ENCODE data around the gene COQ9. TPM values are rescaled to one million over a fixed set of nuclear protein-coding genes. Genes with fewer than 3 reads are reported as not detected.
A peak's percentile ranks its signal among the peaks of the same experiment; 100 is the strongest.

Gene COQ9
- total RNA-seq, 1 experiment from 2014 or later = 46.9 TPM

DNA sequence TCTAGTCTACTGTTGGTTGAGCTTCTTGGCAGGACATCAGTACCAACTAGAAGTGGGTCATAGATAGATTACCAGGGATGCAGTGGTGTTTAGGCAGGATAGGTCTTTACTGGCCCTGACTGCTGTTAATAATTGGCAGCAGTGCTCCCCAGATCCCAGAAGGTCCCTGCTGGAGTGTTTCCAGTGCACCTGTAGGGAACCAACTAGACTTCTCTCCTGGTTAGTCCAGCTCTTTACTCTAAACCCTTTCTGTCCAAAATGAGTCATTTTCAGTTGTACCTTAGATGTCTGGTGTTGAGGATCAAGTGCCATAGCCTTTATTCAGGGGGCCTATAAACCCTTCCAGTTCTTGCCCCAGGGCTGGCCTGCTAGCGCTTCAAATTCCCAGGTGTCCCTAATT, 23.9 kb downstream of the COQ9 start:
- no peak overlapping the region for H3K4me3 ChIP-seq (ENCODE audit: low read length)
- H3K9me2 ChIP-seq (replicated peaks; ENCODE audit: insufficient read depth, low read length) = no peaks in the 10 kb centered on the region
- no peaks in the 10 kb centered on the region for H4K20me1 ChIP-seq (ENCODE audit: insufficient read depth, low read depth, low read length)
- DNase-seq = no peak
- 0 out of 2 replicates have a peak, but pooled peaks cover under 1% of the 10 kb centered on the region for H3K79me2 ChIP-seq (ENCODE audit: low read length)
- no peaks in the 10 kb centered on the region for H3K9me3 ChIP-seq (ENCODE audit: low read length)
- H3K9ac ChIP-seq (ENCODE audit: low read length) = no peak overlapping the region
- no peaks in the 10 kb centered on the region for H3K27me3 ChIP-seq (ENCODE audit: low read length)
- no peak overlapping the region for H3K4me2 ChIP-seq (ENCODE audit: low read depth, low read length, poor library complexity, severe bottlenecking)
- H3K4me1 ChIP-seq (ENCODE audit: low read length) = peaks cover 16% of the 10 kb centered on the region
- H2AFZ ChIP-seq (ENCODE audit: low read length) = no peak overlapping the region
- H3K36me3 ChIP-seq (ENCODE audit: insufficient read depth, low read length) = peaks cover 22% of the 10 kb centered on the region
- H3K27ac ChIP-seq (ENCODE audit: low read length) = no peak overlapping the region

DNA sequence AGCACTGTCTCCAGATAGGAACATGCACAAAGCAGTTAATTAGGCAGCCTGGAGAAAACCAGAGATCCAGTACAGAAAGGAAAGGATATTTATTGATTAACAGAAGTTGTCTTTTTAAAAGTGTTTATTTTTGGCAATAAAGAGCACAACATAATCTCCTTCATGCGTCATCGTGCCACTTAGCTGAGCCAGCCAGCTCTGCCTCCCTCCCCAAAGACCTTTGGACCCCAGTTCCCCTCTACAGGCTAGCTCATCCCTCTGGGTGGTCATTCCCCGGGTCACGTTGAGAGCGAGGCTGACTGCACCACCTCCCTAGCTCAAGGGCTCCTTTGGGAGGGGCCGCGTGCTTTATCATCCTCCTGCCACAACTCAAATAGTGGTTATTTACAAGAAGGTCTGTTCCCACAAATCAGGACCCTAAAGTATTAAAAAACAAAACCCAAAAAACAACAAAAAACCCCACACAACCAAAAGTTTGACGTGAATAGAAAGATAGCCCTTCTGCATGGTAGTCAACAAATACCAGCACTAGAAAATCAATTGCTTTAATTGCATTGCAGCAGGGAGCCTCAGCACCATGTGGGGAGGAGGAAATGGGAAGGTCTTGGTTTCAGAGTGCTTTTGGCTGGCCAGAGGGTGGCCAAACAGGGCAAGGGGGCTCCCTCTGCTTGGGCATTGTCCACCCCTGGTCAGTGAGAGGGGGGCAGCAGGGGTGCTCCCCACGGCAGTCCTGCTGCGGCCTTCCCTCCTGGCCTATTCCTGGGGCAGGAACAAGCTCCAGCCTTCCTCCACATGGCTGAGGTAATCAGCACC, 24.8 kb downstream of the COQ9 start:
- Histone ChIP-seq H3K27ac (ENCODE audit: low read length) (no peak overlapping the region), H4K20me1 (ENCODE audit: insufficient read depth, low read depth, low read length) (no peaks in the 10 kb centered on the region), H3K36me3 (ENCODE audit: insufficient read depth, low read length) (peaks cover 19% of the 10 kb centered on the region), H3K9me3 (ENCODE audit: low read length) (no peaks in the 10 kb centered on the region), H2AFZ (ENCODE audit: low read length) (no peak overlapping the region), H3K4me2 (ENCODE audit: low read depth, low read length, poor library complexity, severe bottlenecking) (no peak overlapping the region), H3K4me1 (ENCODE audit: low read length) (peaks cover 16% of the 10 kb centered on the region), H3K9me2 (replicated peaks; ENCODE audit: insufficient read depth, low read length) (no peaks in the 10 kb centered on the region), H3K4me3 (ENCODE audit: low read length) (no peak overlapping the region), H3K79me2 (ENCODE audit: low read length) (no peaks in the 10 kb centered on the region), H3K27me3 (ENCODE audit: low read length) (no peaks in the 10 kb centered on the region), H3K9ac (ENCODE audit: low read length) (no peak overlapping the region)
- no peak for DNase-seq

DNA sequence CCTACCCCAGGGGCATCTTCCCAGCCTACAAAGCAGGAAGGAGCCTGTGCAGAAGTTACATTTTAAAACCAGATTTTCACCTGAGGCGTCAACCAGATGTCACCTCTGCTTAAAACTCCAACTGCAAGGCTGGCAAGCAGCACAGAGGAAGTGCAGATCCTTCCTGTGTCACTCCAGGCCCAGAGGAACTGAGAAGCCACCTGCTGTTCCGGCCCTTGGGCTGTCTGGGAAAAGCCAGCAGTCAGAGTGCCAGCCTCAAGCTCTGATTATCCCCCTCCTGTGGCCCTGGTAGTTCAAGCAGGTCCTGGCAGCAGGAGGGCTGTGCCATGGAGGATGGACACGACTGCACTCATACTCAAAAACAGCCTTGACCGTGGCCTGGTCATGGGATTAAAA, 25.4 kb downstream of the COQ9 start:
- no peak for DNase-seq
- Histone ChIP-seq H3K79me2 (ENCODE audit: low read length) (no peaks in the 10 kb centered on the region), H3K4me3 (ENCODE audit: low read length) (no peak overlapping the region), H3K27me3 (ENCODE audit: low read length) (no peaks in the 10 kb centered on the region), H3K4me1 (ENCODE audit: low read length) (peaks cover 16% of the 10 kb centered on the region), H3K27ac (ENCODE audit: low read length) (no peak overlapping the region), H4K20me1 (ENCODE audit: insufficient read depth, low read depth, low read length) (no peaks in the 10 kb centered on the region), H2AFZ (ENCODE audit: low read length) (no peak overlapping the region), H3K36me3 (ENCODE audit: insufficient read depth, low read length) (peaks cover 15% of the 10 kb centered on the region), H3K9me3 (ENCODE audit: low read length) (no peaks in the 10 kb centered on the region), H3K9ac (ENCODE audit: low read length) (no peak overlapping the region), H3K4me2 (ENCODE audit: low read depth, low read length, poor library complexity, severe bottlenecking) (no peak overlapping the region), H3K9me2 (replicated peaks; ENCODE audit: insufficient read depth, low read length) (no peaks in the 10 kb centered on the region)

DNA sequence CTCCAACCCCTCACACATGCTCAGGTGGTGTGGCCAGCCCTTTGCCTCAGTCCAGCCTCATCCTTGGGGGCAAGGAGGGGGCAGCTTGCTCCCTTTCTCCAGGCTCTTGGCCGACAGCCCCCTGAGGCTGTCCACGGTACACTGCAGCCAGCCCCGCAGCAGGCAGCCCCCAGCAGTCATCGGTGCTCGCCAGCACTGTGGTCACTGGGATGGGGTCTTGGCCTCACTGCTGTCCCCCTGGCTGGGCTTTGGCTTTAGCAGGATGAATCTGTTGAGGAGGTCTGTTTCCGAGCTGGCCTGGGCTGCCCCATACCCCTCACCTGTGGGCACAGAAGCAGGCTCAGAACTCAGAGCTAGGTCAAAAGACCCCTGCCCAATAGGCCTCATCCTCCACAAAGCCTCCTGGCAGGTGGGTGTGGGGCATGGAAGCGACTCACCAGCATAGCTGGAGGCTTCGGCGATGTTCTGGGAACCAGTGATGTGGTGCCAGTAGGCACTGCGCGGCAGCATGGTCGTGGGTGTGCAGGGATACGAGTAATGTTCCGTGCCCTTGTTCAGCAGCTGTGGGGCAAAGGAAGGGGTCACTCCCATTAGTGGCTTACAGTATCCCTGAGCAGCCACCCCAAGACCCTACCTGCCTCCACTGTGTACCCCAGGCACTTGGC, 26.0 kb downstream of the COQ9 start:
- Histone ChIP-seq H3K79me2 (ENCODE audit: low read length) (no peaks in the 10 kb centered on the region), H3K4me1 (ENCODE audit: low read length) (peaks cover 16% of the 10 kb centered on the region), H3K27me3 (ENCODE audit: low read length) (no peaks in the 10 kb centered on the region), H3K9me2 (replicated peaks; ENCODE audit: insufficient read depth, low read length) (no peaks in the 10 kb centered on the region), H3K9me3 (ENCODE audit: low read length) (no peaks in the 10 kb centered on the region), H2AFZ (ENCODE audit: low read length) (no peak overlapping the region), H3K4me2 (ENCODE audit: low read depth, low read length, poor library complexity, severe bottlenecking) (no peak overlapping the region), H3K4me3 (ENCODE audit: low read length) (no peak overlapping the region), H4K20me1 (ENCODE audit: insufficient read depth, low read depth, low read length) (no peaks in the 10 kb centered on the region), H3K36me3 (ENCODE audit: insufficient read depth, low read length) (peaks cover 15% of the 10 kb centered on the region), H3K27ac (ENCODE audit: low read length) (no peak overlapping the region), H3K9ac (ENCODE audit: low read length) (no peak overlapping the region)
- DNase-seq = no peak

DNA sequence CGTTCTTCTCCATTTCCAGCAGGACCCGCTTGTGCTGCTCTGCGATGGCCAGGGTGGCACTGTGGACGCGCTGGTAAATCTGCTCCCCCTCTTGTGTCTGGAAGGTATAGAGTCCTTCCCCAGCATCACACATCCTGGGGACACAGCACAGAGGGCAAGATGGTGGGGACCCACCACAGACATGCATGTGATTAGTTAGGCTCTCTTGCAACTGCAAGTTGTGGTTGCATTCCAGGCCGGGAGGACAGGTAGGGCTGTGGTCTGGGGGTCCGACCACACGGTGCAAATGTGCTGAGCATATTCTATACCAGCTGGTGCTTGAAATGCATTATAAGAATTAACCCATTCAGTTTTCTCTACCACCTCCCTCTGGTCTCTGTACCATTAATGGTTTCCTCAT, 26.6 kb downstream of the COQ9 start:
- Histone ChIP-seq H3K4me2 (ENCODE audit: low read depth, low read length, poor library complexity, severe bottlenecking) (no peak overlapping the region), H4K20me1 (ENCODE audit: insufficient read depth, low read depth, low read length) (no peaks in the 10 kb centered on the region), H3K9me3 (ENCODE audit: low read length) (no peaks in the 10 kb centered on the region), H3K4me3 (ENCODE audit: low read length) (no peak overlapping the region), H3K36me3 (ENCODE audit: insufficient read depth, low read length) (peaks cover 11% of the 10 kb centered on the region), H2AFZ (ENCODE audit: low read length) (no peak overlapping the region), H3K9ac (ENCODE audit: low read length) (no peak overlapping the region), H3K4me1 (ENCODE audit: low read length) (peaks cover 16% of the 10 kb centered on the region), H3K79me2 (ENCODE audit: low read length) (no peaks in the 10 kb centered on the region), H3K9me2 (replicated peaks; ENCODE audit: insufficient read depth, low read length) (no peaks in the 10 kb centered on the region), H3K27me3 (ENCODE audit: low read length) (no peaks in the 10 kb centered on the region), H3K27ac (ENCODE audit: low read length) (no peak overlapping the region)
- DNase-seq = no peak

DNA sequence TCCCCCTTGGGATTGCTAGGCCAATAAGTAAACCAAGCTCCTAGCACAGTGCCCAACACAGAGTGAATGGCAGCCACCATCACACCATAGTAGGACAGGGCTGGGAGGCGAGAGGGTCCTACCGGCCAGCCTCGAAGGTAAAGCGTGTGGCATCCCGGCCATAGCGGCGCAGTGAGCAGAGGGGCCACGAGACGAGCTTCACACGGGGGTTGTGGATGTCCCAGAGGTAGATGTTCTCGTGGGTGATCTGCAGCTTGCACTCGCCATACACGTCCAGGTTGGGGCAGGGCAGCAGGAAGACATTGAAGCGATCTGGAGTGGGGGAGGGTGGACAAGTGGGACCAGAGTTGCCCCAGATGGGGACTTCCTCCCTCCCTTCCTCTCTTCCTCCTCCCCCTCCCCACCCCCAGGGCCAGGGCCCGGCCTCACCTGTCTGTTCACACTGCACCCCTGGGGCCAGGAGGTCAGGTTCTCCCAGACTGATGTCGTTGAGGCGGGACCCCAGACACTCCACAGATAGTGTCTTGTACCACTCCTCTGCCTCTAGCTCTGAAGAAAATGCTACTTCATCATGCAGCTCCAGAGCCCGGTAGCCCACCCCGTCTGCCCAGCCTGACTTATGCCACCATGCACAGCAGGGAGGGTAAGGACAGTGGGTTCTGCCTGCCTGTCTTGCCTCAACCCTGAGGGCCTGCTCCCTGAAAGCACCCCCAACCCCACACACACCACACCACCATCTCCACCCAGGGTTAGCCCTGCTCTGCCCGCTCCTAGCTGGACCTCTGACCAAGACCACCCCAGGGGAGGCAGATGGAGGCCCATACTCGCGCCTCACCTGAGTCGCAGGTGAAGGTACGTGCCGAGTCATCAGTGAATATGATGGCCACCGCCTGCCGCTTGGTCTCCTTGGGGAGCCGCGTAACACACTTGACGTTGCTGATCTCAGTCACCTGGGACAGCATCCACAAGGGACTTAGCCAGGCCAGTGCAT, 27.7 kb downstream of the COQ9 start:
- H3K36me3 ChIP-seq (ENCODE audit: insufficient read depth, low read length) = peaks cover 8% of the 10 kb centered on the region
- no peaks in the 10 kb centered on the region for H3K9me2 ChIP-seq (replicated peaks; ENCODE audit: insufficient read depth, low read length)
- H4K20me1 ChIP-seq (ENCODE audit: insufficient read depth, low read depth, low read length) = no peaks in the 10 kb centered on the region
- peaks cover 16% of the 10 kb centered on the region for H3K4me1 ChIP-seq (ENCODE audit: low read length)
- H3K4me2 ChIP-seq (ENCODE audit: low read depth, low read length, poor library complexity, severe bottlenecking) = peak overlapping the region; percentile 64
- no peaks in the 10 kb centered on the region for H3K9me3 ChIP-seq (ENCODE audit: low read length)
- H3K4me3 ChIP-seq (ENCODE audit: low read length) = peak overlapping the region; percentile 56; the same call in 1 of the 2 replicates
- no peak overlapping the region for H3K27ac ChIP-seq (ENCODE audit: low read length)
- no peaks in the 10 kb centered on the region for H3K79me2 ChIP-seq (ENCODE audit: low read length)
- H2AFZ ChIP-seq (ENCODE audit: low read length) = no peak overlapping the region
- DNase-seq = peak; percentile 66
- peak overlapping the region; percentile 61; the same call in 1 of the 2 replicates for H3K9ac ChIP-seq (ENCODE audit: low read length)
- no peaks in the 10 kb centered on the region for H3K27me3 ChIP-seq (ENCODE audit: low read length)

DNA sequence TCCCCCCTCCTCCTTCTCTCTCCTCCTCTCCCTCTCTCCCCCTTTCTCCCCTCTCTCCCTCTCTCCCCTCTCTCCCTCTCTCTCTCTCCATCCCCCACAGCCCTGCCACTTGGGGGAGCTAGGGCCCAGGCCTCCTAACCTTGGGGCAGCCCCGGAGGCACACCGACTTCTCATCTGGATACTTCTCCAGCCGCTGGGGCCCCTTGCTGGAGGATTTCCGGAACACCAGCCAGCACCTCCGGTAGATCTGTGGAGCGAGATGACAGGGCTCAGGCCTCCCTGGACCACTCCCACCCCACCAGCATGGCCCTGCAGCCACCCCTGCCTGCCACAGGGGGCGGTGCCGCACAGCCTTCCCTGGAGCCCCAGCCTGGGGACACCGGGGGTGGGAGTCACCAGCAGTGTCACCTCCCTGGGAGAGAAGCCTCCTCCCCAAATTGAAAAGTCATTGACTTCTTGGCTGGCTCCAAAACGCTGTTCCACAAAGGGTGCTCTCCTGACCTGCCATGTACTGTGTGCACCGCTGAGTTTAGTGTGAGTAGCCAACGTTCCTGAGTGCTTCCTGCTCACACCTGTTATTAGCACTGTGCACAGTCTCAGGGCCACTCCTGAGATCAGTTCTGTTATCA, 28.5 kb downstream of the COQ9 start:
- H3K4me3 ChIP-seq (ENCODE audit: low read length) = peak overlapping the region; percentile 56; the same call in 1 of the 2 replicates

More for the DNA sequence above, 28.5 kb downstream of the COQ9 start:
- H3K4me1 ChIP-seq (ENCODE audit: low read length) = peaks cover 16% of the 10 kb centered on the region
- no peaks in the 10 kb centered on the region for H3K9me2 ChIP-seq (replicated peaks; ENCODE audit: insufficient read depth, low read length)
- H3K27ac ChIP-seq (ENCODE audit: low read length) = no peak overlapping the region
- H3K9ac ChIP-seq (ENCODE audit: low read length) = peak overlapping the region; percentile 61
- peak overlapping the region; percentile 64 for H3K4me2 ChIP-seq (ENCODE audit: low read depth, low read length, poor library complexity, severe bottlenecking)
- no peaks in the 10 kb centered on the region for H4K20me1 ChIP-seq (ENCODE audit: insufficient read depth, low read depth, low read length)
- H3K9me3 ChIP-seq (ENCODE audit: low read length) = no peaks in the 10 kb centered on the region
- DNase-seq = peak; percentile 90
- 0 out of 2 replicates have a peak, but pooled peaks cover under 1% of the 10 kb centered on the region for H3K36me3 ChIP-seq (ENCODE audit: insufficient read depth, low read length)
- H3K27me3 ChIP-seq (ENCODE audit: low read length) = no peaks in the 10 kb centered on the region
- H2AFZ ChIP-seq (ENCODE audit: low read length) = peak overlapping the region; percentile 82; the same call in 1 of the 2 replicates
- no peaks in the 10 kb centered on the region for H3K79me2 ChIP-seq (ENCODE audit: low read length)

Data from Karpas-422 (cell line).